OCI-LY1 (cell line): ENCODE measurements around the gene MPP7.

ENCODE experiments used
- H2AFZ ChIP-seq: fragments of 200-600 bp; sonication (generic), shearing (Covaris generic); 2 replicates; pipeline ENCODE4 v1.6.0; 2014; ENCODE audit warnings: antibody characterized with exemption, mild to moderate bottlenecking, low read length
- H3F3A ChIP-seq: fragments of 200-600 bp; sonication (generic), shearing (Covaris generic); 2 replicates; pipeline ENCODE4 v1.6.0; 2014; ENCODE audit warnings: mild to moderate bottlenecking, antibody characterized with exemption, low read length, moderate library complexity; ENCODE audit not compliant: insufficient read depth
- H3K27ac ChIP-seq: fragments of 200-600 bp; sonication (generic); 2 replicates; pipeline ENCODE4 v1.5.1; 2014; ENCODE audit warnings: low read length, mixed run types, mild to moderate bottlenecking, low read depth; ENCODE audit not compliant: poor library complexity, severe bottlenecking
- H3K27me3 ChIP-seq: fragments of 200-600 bp; sonication (generic); 2 replicates; pipeline ENCODE4 v1.6.0; 2014; ENCODE audit warnings: antibody characterized with exemption, mild to moderate bottlenecking, low read length, moderate library complexity; ENCODE audit not compliant: insufficient read depth
- H3K36me3 ChIP-seq: fragments of 200-600 bp; sonication (generic); 2 replicates; pipeline ENCODE4 v1.6.1; 2014; ENCODE audit warnings: mild to moderate bottlenecking, antibody characterized with exemption, low read length, moderate library complexity, mixed read lengths; ENCODE audit not compliant: insufficient read depth
- H3K4me1 ChIP-seq: fragments of 200-600 bp; sonication (generic); 2 replicates; pipeline ENCODE4 v1.5.1; 2014; ENCODE audit warnings: mild to moderate bottlenecking, low read length, moderate library complexity; ENCODE audit not compliant: insufficient read depth, severe bottlenecking
- H3K4me2 ChIP-seq: fragments of 200-600 bp; sonication (generic), shearing (Covaris generic); 2 replicates; pipeline ENCODE4 v1.6.1; 2014; ENCODE audit warnings: low read length
- H3K4me3 ChIP-seq: fragments of 200-600 bp; sonication (generic); 2 replicates; pipeline ENCODE4 v1.5.1; 2014; ENCODE audit warnings: low read length, low read depth, mild to moderate bottlenecking, mixed read lengths; ENCODE audit not compliant: poor library complexity, severe bottlenecking
- H3K79me2 ChIP-seq: fragments of 200-600 bp; shearing (Covaris generic); 2 replicates; pipeline ENCODE4 v1.6.1; 2016; ENCODE audit warnings: mixed run types, low read length, mixed read lengths; ENCODE audit not compliant: insufficient read depth
- H3K9ac ChIP-seq: fragments of 200-600 bp; sonication (generic), shearing (Covaris generic); 2 replicates; pipeline ENCODE4 v1.6.1; 2014; ENCODE audit warnings: mild to moderate bottlenecking, low read length, mixed read lengths
- H3K9me2 ChIP-seq: fragments of 200-600 bp; sonication (generic), shearing (Covaris generic); 2 replicates; pipeline ENCODE4 v1.6.1; 2014; ENCODE audit warnings: low read depth, mild to moderate bottlenecking, low read length, mixed read lengths
- H3K9me3 ChIP-seq: fragments of 200-600 bp; shearing (Covaris generic); 2 replicates; pipeline ENCODE4 v1.6.1; 2014; ENCODE audit warnings: low read length, mixed read lengths
- H4K20me1 ChIP-seq: fragments of 200-600 bp; sonication (generic), shearing (Covaris generic); 2 replicates; pipeline ENCODE4 v1.6.0; 2016; ENCODE audit warnings: mild to moderate bottlenecking, low read length; ENCODE audit not compliant: insufficient read depth
- EZH2 ChIP-seq: fragments of 200-600 bp; sonication (generic), shearing (Covaris generic); IDR thresholded peaks from 2 replicates; pipeline ENCODE4 v1.8.0; 2017; ENCODE audit warnings: borderline replicate concordance, mixed run types, mild to moderate bottlenecking, antibody characterized with exemption, low read length, moderate library complexity, mixed read lengths
- TF ChIP-seq, protein P1 (sequence below): fragments of 200-600 bp; sonication (generic), shearing (Covaris generic); IDR thresholded peaks from 2 replicates; pipeline ENCODE4 v1.5.1; 2017; ENCODE audit warnings: mild to moderate bottlenecking, antibody characterized with exemption, low read length, moderate library complexity, mixed read lengths

The MPP7 gene

DNA sequence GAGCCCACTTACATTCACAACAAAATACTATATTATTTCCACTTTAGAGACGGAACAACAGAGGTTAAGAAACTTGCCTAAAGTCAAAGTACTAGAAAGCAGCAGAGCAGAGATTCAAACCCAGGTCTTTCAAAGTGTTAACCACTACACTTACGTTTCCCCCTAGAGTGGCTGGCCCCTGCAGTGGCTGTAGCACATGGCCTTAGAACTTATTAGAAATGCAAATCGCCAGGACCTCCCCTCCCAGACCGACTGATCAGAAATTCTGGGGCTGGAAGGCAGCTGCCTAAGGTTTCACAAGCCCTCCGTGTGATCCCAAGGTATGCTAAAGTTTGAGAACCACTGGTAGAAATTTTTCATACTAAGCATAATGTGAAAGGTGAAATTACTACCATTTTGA lies 8.1 kb downstream of the MPP7 start:
- H4K20me1 ChIP-seq: no peaks in the 10 kb centered on the region
- no peaks in the 10 kb centered on the region for H3F3A ChIP-seq
- no peak overlapping the region for H3K9ac ChIP-seq
- no peaks in the 10 kb centered on the region for H3K9me3 ChIP-seq
- no peaks in the 10 kb centered on the region for H3K9me2 ChIP-seq
- H3K4me2 ChIP-seq: no peak overlapping the region
- no peak overlapping the region for H3K27ac ChIP-seq
- H2AFZ ChIP-seq: no peak overlapping the region
- no peaks in the 10 kb centered on the region for H3K79me2 ChIP-seq
- no peak for TF ChIP-seq EZH2
- TF ChIP-seq, protein P1, sequence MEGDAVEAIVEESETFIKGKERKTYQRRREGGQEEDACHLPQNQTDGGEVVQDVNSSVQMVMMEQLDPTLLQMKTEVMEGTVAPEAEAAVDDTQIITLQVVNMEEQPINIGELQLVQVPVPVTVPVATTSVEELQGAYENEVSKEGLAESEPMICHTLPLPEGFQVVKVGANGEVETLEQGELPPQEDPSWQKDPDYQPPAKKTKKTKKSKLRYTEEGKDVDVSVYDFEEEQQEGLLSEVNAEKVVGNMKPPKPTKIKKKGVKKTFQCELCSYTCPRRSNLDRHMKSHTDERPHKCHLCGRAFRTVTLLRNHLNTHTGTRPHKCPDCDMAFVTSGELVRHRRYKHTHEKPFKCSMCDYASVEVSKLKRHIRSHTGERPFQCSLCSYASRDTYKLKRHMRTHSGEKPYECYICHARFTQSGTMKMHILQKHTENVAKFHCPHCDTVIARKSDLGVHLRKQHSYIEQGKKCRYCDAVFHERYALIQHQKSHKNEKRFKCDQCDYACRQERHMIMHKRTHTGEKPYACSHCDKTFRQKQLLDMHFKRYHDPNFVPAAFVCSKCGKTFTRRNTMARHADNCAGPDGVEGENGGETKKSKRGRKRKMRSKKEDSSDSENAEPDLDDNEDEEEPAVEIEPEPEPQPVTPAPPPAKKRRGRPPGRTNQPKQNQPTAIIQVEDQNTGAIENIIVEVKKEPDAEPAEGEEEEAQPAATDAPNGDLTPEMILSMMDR: no peak
- no peaks in the 10 kb centered on the region for H3K36me3 ChIP-seq
- no peaks in the 10 kb centered on the region for H3K4me1 ChIP-seq
- H3K4me3 ChIP-seq: no peak overlapping the region
- no peaks in the 10 kb centered on the region for H3K27me3 ChIP-seq

DNA sequence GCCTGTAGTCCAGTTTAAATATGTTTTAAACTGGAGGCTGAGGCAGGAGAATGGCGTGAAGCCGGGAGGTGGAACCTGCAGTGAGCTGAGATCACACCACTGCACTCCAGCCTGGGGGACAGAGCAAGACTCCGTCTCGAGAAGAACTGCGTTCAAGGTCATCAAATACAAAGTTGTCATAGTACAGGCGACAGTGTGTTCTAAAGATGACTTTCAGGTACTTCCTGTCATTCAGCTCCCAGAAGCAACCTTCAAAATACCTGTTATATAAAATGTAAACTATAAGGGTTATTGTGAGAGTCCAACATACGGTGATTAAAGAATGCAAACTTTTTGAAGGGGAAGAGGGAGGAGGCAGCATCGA lies 8.7 kb downstream of the MPP7 start:
- no peak overlapping the region for H3K27ac ChIP-seq
- no peaks in the 10 kb centered on the region for H3F3A ChIP-seq
- H3K4me3 ChIP-seq: no peak overlapping the region
- no peaks in the 10 kb centered on the region for H3K9me3 ChIP-seq
- TF ChIP-seq, protein P1: no peak
- no peak for TF ChIP-seq EZH2
- no peaks in the 10 kb centered on the region for H3K36me3 ChIP-seq
- H3K9me2 ChIP-seq: no peaks in the 10 kb centered on the region
- H3K9ac ChIP-seq: no peak overlapping the region
- no peak overlapping the region for H3K4me2 ChIP-seq
- H3K27me3 ChIP-seq: no peaks in the 10 kb centered on the region
- no peaks in the 10 kb centered on the region for H3K79me2 ChIP-seq
- no peaks in the 10 kb centered on the region for H4K20me1 ChIP-seq
- no peak overlapping the region for H2AFZ ChIP-seq
- H3K4me1 ChIP-seq: no peaks in the 10 kb centered on the region

DNA sequence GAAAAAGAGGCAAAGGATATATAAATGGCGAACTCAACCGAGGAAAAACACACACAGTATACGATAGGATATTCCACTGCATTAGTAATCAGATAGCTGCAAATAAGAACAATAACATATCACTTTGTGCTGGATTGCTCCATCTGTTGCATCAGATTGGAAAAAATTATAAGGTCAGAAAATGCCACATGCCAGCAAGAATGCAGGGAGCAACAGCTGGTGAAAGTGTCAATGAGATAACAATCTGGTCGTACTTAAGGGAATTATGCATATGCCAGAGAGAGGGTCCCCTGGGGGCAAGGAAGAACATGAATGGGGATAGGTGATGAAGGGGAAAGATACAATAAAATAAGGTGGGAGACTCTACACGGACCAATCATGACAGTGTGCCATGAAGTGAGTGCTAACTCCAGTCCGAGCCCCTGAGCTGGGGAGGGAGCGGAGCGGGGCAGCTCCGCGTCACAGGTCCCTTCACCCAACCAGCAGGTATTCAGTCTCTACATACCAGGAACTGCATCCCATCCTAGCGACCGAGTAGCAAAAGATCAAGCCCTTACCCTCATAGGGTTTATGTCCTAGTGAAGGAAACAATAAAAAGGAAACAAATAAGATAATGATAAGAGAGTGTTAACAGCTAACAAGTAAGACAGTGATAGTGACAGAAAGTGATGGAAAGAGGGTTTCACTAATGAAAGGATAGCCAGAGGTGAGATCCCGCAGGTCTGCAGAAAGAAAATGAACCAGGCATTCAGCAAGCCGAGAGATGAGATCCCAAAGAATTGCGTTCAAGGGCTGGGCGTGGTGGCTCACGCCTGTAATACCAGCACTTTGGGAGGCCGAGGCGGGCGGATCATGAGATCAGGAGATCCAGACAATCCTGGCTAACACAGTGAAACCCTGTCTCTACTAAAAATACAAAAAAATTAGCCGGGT lies 9.4 kb downstream of the MPP7 start:
- no peaks in the 10 kb centered on the region for H3K79me2 ChIP-seq
- H3K4me2 ChIP-seq: no peak overlapping the region
- no peak overlapping the region for H3K4me3 ChIP-seq

More for the DNA sequence above, 9.4 kb downstream of the MPP7 start:
- Histone ChIP-seq H3K9ac (no peak overlapping the region), H3K4me1 (no peaks in the 10 kb centered on the region), H3K9me2 (no peaks in the 10 kb centered on the region), H3K27me3 (no peaks in the 10 kb centered on the region), H3F3A (no peaks in the 10 kb centered on the region), H2AFZ (no peak overlapping the region), H3K36me3 (no peaks in the 10 kb centered on the region), H4K20me1 (no peaks in the 10 kb centered on the region), H3K27ac (no peak overlapping the region), H3K9me3 (no peaks in the 10 kb centered on the region)
- TF ChIP-seq, protein P1: no peak
- no peak for TF ChIP-seq EZH2
